H7 (cell line): Measurements from ENCODE around the gene UACA. TPM values are rescaled to one million over a fixed set of nuclear protein-coding genes. Genes with fewer than 3 reads are reported as not detected.

Experiments
- DNase-seq: peaks from one replicate; pipeline ENCODE4 v3.0.0; 2012
- H3K27me3 ChIP-seq: 2 replicates; pipeline ENCODE4 v1.6.0; 2011; ENCODE audit warnings: mild to moderate bottlenecking, low read length; ENCODE audit not compliant: control insufficient read depth, insufficient read depth
- H3K36me3 ChIP-seq: replicated peaks from 2 replicates; pipeline ENCODE4 v1.5.1; 2011; ENCODE audit warnings: low read length; ENCODE audit not compliant: control insufficient read depth, insufficient read depth
- H3K4me3 ChIP-seq: 2 replicates; pipeline ENCODE4 v1.5.1; 2011; ENCODE audit warnings: low read depth, mild to moderate bottlenecking, control low read depth, low read length, moderate library complexity; ENCODE audit not compliant: insufficient read depth
- total RNA-seq: library from RNA; depleted of rRNA; stranded (reverse); fragments of >200 nt; shearing (Covaris generic); gene quantifications from 2 replicates; pipeline ENCODE4 v1.2.3, GENCODE V29; 2014

The UACA gene
- total RNA-seq, 1 experiment from 2014 or later: 21.1 TPM

DNA sequence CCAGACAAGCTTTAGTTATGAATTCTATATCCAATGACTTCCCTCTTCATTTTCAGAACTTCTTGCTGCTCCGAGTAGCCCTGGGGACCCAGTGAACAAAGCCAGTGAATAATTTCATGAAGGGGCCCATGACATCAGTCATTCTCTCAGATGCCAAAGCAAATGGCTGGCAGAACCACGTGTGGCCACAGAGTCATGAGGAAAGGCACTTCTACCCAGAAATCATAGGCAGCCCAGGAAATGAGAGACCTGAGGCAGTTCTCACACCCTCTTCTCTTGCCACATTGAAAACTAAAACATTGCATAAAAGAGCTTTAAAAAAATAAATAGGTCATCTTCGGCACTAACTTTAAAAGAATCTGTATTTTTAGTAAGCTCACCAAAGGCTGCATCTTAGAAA, 4.3 kb upstream of the UACA start:
- Histone ChIP-seq H3K27me3 (no peaks in the 10 kb centered on the region), H3K4me3 (no peak overlapping the region), H3K36me3 (no peaks in the 10 kb centered on the region)
- no peak for DNase-seq

DNA sequence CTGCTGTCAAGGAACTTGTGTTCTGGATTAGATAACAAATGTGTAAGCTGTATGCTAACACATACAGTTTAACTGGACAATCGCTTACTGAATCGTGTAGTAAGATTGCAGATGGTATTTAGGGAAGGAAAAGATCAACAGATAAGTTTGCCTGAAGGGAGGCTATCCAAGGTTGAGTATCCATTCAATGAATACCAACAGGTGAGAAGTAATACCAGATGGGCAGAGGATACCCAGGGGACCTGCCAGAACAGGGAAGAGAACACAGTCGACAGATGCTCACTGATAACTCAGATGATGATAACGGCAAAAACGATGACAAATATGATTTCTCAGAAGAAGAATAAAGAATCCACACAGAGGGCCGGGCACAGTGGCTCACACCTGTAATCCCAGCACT, 3.2 kb upstream of the UACA start:
- no peak for DNase-seq
- H3K4me3 ChIP-seq: no peak overlapping the region
- H3K27me3 ChIP-seq: no peaks in the 10 kb centered on the region
- no peaks in the 10 kb centered on the region for H3K36me3 ChIP-seq

GRCh38 chr15:70765504-70766281, 2.3 kb upstream of the UACA start:
- DNase-seq: no peak
- Histone ChIP-seq H3K27me3 (no peaks in the 10 kb centered on the region), H3K4me3 (no peak overlapping the region), H3K36me3 (no peaks in the 10 kb centered on the region)

DNA sequence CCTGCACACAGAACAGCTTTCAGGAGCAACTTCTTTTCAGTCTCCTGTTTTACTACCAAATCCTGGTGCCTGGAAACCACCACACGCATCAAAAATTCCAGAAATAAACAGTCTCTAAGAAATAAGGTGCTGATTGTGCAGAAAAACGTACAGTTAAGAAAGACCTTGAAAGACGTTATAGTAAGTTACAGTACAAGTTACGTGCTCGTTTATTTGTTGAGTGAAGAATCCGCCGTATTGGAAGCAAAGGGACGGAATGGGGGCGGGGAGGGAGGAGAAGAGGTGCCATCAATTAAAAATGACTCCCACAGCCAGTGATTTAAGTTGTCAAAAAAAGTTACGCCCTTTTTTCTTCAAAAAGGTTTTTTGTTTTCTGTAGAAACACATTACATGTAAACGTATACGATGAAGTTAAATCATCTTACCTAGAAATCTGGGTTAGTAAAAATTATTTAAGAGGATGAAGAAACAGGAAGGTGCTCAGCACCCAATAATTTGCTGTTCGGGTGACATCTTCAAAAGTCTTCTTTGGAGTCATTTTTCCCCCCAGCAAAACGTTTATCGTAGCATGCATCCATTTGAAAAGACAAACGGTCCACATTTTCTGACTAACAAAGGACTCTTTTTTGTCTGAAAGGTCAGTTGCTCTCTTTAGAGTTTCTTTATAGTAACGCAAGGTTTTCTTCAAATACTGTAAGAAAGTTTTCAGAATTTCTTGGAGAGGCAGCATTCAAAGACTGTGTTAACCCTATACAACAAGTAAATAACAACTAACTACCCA, 782 bp upstream of the UACA start:
- Histone ChIP-seq H3K27me3 (no peaks in the 10 kb centered on the region), H3K4me3 (peak overlapping the region; percentile 68), H3K36me3 (no peaks in the 10 kb centered on the region)
- DNase-seq: peak; percentile 47

- Histone ChIP-seq H3K4me3 (peak overlapping the region; percentile 81), H3K36me3 (no peaks in the 10 kb centered on the region), H3K27me3 (no peaks in the 10 kb centered on the region)
- DNase-seq: peak; percentile 76
These were observed 764 bp downstream of the UACA start for GRCh38 chr15:70762469-70763119.

- DNase-seq: no peak
- Histone ChIP-seq H3K27me3 (no peaks in the 10 kb centered on the region), H3K36me3 (no peaks in the 10 kb centered on the region), H3K4me3 (peak overlapping the region; percentile 81)
These were observed 1.4 kb downstream of the UACA start for GRCh38 chr15:70761931-70762468.

DNA sequence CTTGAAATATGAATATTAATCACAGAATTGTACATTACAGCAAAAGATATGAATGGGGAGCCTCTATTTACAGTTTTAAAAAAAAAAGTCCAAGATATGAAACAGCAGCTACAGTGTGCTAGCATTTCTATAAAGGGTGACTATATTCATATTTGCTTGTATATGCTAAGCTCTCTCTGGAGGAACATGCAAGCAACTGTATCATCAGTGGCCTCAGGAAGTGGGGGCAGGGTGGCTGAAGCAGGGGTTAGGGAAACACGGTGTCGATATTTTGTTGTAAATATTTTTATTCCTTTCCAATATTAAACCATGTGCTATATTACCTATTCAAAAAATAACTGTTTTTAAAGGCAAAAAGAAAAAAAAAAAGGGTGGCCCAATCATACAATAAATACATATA, 2.3 kb downstream of the UACA start:
- Histone ChIP-seq H3K27me3 (no peaks in the 10 kb centered on the region), H3K36me3 (no peaks in the 10 kb centered on the region), H3K4me3 (no peak overlapping the region)
- no peak for DNase-seq

DNA sequence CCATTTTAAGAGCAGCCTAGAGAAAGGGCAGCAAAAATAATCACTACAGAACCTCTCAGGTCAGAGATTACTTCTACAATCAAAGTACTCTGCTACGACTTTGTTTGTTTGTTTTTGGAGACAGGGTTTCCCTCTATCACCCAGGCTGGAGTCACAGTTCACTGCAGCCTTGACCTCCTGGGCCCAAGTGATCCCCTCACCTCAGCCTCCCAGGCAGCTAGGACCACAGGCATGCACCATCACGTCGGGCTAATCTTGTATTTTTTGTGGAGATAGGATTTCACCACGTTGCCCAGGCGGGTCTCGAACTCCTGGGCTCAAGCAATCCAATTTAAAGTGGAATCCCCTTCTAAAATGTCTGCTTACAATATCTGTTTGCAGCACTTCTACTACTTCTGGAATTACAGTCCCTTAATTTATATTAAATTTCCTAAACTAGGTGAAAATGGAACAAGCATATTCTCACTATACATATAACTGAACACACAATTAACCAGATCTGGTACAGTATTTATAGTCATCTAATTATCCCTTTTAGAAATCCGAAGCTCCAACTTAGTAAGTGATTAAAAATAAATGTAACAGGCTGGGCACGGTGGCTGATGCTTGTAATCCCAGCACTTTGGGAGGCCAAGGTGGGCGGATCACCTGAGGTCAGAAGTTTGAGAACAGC, 4.4 kb downstream of the UACA start:
- DNase-seq: no peak

DNA sequence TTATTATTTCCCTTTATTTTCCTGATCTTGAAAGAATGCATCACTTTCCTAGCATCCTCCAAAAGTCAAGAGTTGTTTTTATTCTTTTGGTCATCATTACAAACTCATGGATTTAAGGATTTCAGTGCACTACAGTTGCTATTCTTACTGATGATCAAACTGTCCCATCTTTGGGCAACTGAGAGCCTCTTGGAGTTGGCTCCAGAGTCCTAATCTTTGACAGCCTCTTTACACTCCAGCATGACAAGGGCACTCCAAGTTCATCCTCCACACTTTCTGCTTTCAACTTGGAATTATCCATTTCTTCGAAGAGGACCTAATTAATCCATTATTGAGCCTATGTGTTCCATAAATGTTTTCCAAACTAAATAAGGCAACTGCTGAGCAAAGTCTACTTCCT, 5.7 kb downstream of the UACA start:
- no peak for DNase-seq
- no peaks in the 10 kb centered on the region for H3K36me3 ChIP-seq
- H3K27me3 ChIP-seq: no peaks in the 10 kb centered on the region
- no peak overlapping the region for H3K4me3 ChIP-seq

More for the DNA sequence above, 4.4 kb downstream of the UACA start:
- H3K36me3 ChIP-seq: no peaks in the 10 kb centered on the region
- no peak overlapping the region for H3K4me3 ChIP-seq
- no peaks in the 10 kb centered on the region for H3K27me3 ChIP-seq

DNA sequence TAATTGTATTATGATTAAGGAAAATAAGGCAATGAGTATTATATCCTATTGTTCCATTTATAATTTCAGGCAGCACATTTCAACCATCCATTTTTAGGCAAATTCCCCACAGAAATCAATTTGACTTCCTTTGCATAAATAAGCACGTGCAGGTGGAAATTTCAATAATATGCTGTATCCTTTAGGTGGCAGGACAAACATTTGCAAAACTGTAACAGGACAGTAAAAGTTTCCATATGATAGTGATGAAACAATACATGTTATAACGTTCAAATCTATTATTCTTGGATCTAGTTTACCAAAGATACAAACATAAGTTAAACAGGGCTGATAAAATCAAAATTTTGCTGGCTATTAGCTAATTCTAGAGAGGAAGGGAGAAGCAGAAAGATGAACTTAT, 8.5 kb downstream of the UACA start:
- Histone ChIP-seq H3K4me3 (no peak overlapping the region), H3K36me3 (no peaks in the 10 kb centered on the region), H3K27me3 (no peaks in the 10 kb centered on the region)
- DNase-seq: no peak

GRCh38 chr15:70753101-70753829, 10.1 kb downstream of the UACA start:
- no peaks in the 10 kb centered on the region for H3K27me3 ChIP-seq
- H3K36me3 ChIP-seq: no peaks in the 10 kb centered on the region
- H3K4me3 ChIP-seq: no peak overlapping the region
- DNase-seq: no peak

- no peak overlapping the region for H3K4me3 ChIP-seq
- H3K36me3 ChIP-seq: no peaks in the 10 kb centered on the region
- H3K27me3 ChIP-seq: no peaks in the 10 kb centered on the region
- DNase-seq: no peak
These were observed 11.1 kb downstream of the UACA start for GRCh38 chr15:70752193-70752635.

GRCh38 chr15:70750203-70750869, 13.0 kb downstream of the UACA start:
- H3K4me3 ChIP-seq: no peak overlapping the region
- H3K27me3 ChIP-seq: no peaks in the 10 kb centered on the region
- no peak for DNase-seq
- no peaks in the 10 kb centered on the region for H3K36me3 ChIP-seq
